Measurements from ENCODE around the gene TLK1.

Gene TLK1

GRCh38 chr2:170943041-170943440, 217.7 kb downstream of the TLK1 start:
- DNase-seq (ENCODE audit: low read depth, low spot score), result no peak
- H3K4me3 ChIP-seq (ENCODE audit: low read length), result no peak overlapping the region

GRCh38 chr2:170942615-170943014, 218.1 kb downstream of the TLK1 start:
- H3K4me3 ChIP-seq (ENCODE audit: low read length), result no peak overlapping the region
- no peak for DNase-seq (ENCODE audit: low read depth, low spot score)

Data from Jurkat, Clone E6-1 (cell line).